Lower leg skin (tissue), 4 donors: ENCODE measurements around the gene PITPNB. TPM values are rescaled to one million over a fixed set of nuclear protein-coding genes. Genes with fewer than 3 reads are reported as not detected.

Experiments used
- DNase-seq, 2 donors: peaks; one replicate each; pipeline ENCODE4 v3.0.0-alpha.2; 2019; ENCODE audit warnings: low spot score in 2 of 2
- H3K4me3 ChIP-seq: fragments of 200-600 bp; sonication (generic); 2 replicates; pipeline ENCODE4 v1.5.1; 2017; ENCODE audit warnings: mild to moderate bottlenecking, low read depth; ENCODE audit not compliant: poor library complexity, severe bottlenecking
- POLR2A ChIP-seq, 2 donors: fragments of 450-650 bp; IDR thresholded peaks; one replicate each; pipeline ENCODE4 v1.6.1; 2016 to 2017; ENCODE audit warnings: antibody characterized with exemption in 2 of 2, mild to moderate bottlenecking in 1 of 2, moderate library complexity in 1 of 2
- WGBS, 2 donors: methylation state at CpG; one replicate each; pipeline ENCODE4 v1.1.5; 2018; 5-methylcytosine and 5-hydroxymethylcytosine counted together
- intact Hi-C: fragments of 100-400 bp; cut with DNase I; formaldehyde crosslinking; loops from one replicate; pipeline ENCODE4 v1.15.0; 2023; ENCODE audit warnings: low total_unique reads
- total RNA-seq, 4 donors: library from RNA; depleted of rRNA; stranded (reverse); fragments of >200 nt; gene quantifications; one replicate each; pipeline ENCODE4 v1.1.0, GENCODE V29; 2016
- TF ChIP-seq, protein P1 (sequence below), 3 donors: fragments of 450-650 bp; IDR thresholded peaks; one replicate each; pipeline ENCODE4 v1.5.1; 2016; ENCODE audit warnings: antibody characterized with exemption in 3 of 3, mild to moderate bottlenecking in 3 of 3, moderate library complexity in 2 of 3

Gene PITPNB
- total RNA-seq, 4 donors from 2014 or later: 22.1 to 36.5 (median 29.7) TPM

DNA sequence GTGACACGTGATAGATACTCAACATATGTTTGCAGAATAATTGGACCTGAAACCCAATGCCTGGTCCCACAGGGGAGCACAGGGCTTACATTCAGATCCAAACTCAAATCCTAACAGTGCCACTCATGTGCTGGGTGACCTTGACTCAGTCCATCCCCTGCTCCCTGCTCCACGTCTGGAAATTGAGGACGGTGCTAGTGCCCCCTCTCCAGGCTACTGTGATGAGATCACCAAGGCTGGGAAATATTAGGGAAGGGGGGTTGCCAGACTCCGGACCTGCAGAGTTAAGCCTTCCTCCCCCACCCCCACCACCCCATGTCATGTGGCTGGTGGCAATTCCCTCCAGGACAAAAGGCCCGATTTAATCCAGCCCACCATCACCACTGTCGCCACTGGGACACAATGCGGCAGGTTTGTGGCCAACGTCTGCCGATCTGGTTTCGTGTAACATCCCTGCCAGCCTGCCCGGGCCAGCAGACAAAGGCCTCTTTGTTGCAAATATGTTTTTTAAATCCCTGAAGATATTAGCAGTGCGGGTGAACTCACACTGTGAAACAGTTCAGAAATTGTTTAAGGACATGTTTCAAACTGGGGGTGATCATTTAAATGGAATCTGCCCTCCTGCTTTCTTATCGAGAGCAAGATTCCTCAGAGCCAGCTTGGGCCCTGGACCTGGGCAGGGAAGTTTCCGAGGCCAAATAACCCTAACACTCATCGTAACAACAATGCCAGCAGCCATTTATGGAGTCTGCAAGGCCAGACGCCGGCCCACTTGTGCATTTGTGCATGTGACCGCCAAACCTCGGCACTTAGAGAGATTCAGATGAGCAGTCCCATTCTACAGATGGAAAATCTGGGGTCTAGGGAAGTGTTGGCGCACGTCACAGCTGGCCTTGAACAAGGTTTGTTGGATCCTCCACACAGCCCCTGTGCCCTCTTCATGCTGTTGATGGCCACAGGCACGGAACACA, 97.9 kb downstream of the PITPNB start:
- no peak overlapping the region for H3K4me3 ChIP-seq
- DNase-seq: no peak
- TF ChIP-seq, protein P1, sequence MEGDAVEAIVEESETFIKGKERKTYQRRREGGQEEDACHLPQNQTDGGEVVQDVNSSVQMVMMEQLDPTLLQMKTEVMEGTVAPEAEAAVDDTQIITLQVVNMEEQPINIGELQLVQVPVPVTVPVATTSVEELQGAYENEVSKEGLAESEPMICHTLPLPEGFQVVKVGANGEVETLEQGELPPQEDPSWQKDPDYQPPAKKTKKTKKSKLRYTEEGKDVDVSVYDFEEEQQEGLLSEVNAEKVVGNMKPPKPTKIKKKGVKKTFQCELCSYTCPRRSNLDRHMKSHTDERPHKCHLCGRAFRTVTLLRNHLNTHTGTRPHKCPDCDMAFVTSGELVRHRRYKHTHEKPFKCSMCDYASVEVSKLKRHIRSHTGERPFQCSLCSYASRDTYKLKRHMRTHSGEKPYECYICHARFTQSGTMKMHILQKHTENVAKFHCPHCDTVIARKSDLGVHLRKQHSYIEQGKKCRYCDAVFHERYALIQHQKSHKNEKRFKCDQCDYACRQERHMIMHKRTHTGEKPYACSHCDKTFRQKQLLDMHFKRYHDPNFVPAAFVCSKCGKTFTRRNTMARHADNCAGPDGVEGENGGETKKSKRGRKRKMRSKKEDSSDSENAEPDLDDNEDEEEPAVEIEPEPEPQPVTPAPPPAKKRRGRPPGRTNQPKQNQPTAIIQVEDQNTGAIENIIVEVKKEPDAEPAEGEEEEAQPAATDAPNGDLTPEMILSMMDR (IDR thresholded peaks at IDR 0.05): no peak
- TF ChIP-seq POLR2A (IDR thresholded peaks at IDR 0.05): no peak
- intact Hi-C loops: no loop called here
- 72 to 75% methylated on average over 22 of the region's 22 CpGs for WGBS, 2 donors

GRCh38 chr22:27816552-27816951, 102.5 kb downstream of the PITPNB start:
- DNase-seq: no peak
- no peak overlapping the region for H3K4me3 ChIP-seq
- intact Hi-C loops: no loop called here
- TF ChIP-seq POLR2A (IDR thresholded peaks at IDR 0.05): no peak
- TF ChIP-seq, protein P1 (IDR thresholded peaks at IDR 0.05): no peak
- WGBS, 2 donors: 82 to 86% methylated on average over 3 of the region's 3 CpGs

DNA sequence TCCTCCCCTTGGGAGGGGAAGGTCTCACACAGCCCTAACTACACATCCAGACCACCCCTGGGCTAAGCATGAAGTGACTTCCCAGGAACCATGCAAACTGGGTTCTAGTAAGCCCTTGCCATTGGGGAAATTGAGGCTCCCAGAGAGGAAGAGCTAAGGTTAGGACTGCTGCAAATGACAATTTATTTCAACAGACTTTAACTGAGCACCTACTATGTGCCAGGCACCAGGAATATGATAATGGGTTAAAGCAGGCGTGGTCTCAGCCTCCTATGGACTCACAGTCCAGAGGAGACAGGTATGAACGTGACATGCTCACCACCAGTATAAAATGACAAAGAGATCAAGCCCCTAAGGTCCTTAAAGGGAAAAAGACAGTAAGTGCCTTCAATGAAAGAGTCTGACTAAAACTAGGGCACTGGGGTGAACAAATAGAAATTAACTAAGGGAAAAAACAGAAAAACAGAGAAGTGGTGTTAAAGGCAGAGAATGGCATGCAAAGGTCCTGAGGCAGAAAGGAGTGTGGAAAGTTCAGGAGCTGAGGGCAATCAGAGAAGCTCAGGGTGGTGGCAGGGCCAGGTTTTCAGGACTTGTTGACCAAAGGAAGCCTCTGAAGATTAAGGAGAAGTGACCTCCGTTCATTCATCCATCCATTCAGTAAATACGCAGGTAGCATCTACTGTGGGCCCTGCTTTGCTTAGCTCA, 103.1 kb downstream of the PITPNB start:
- TF ChIP-seq, protein P1 (IDR thresholded peaks at IDR 0.05): no peak
- TF ChIP-seq POLR2A (IDR thresholded peaks at IDR 0.05): no peak
- 84 to 90% methylated on average over 4 of the region's 4 CpGs for WGBS, 2 donors
- no peak for DNase-seq

GRCh38 chr22:27814993-27815392, 104.1 kb downstream of the PITPNB start:
- DNase-seq: no peak
- intact Hi-C loops: no loop called here
- TF ChIP-seq, protein P1 (IDR thresholded peaks at IDR 0.05): no peak
- no peak for TF ChIP-seq POLR2A (IDR thresholded peaks at IDR 0.05)
- 86 to 91% methylated on average over 6 of the region's 6 CpGs for WGBS, 2 donors
- no peak overlapping the region for H3K4me3 ChIP-seq

More for the DNA sequence above, 103.1 kb downstream of the PITPNB start:
- H3K4me3 ChIP-seq: no peak overlapping the region
- intact Hi-C loops: no loop called here

- H3K4me3 ChIP-seq: no peak overlapping the region
- 90 to 99% methylated on average over 3 of the region's 3 CpGs for WGBS, 2 donors
- no peak for DNase-seq
- intact Hi-C loops: no loop called here
- no peak for TF ChIP-seq POLR2A (IDR thresholded peaks at IDR 0.05)
- TF ChIP-seq, protein P1 (IDR thresholded peaks at IDR 0.05): no peak
Measured at GRCh38 chr22:27811778-27812177, 107.3 kb downstream of the PITPNB start.
